22Rv1 (cell line): Measurements from ENCODE around the gene ITPK1.

Experiments used
- CTCF ChIP-seq: fragments of 450-650 bp; IDR thresholded peaks from 2 replicates; pipeline ENCODE4 v1.5.1; 2017; ENCODE audit warnings: mild to moderate bottlenecking
- ZFX ChIP-seq: fragments of 450-650 bp; IDR thresholded peaks from 2 replicates; pipeline ENCODE4 v1.6.1; 2017; ENCODE audit warnings: antibody characterized with exemption, borderline replicate concordance

GRCh38 chr14:93155667-93156066 lies 39.9 kb upstream of the ITPK1 start:
- TF ChIP-seq CTCF: no peak
- TF ChIP-seq ZFX: no peak
